Epidermal melanocyte (primary cell): ENCODE measurements around the gene AK8.
"Not testable (repeated sequence)": the region's sequence is repeated elsewhere in the genome, so short reads cannot be mapped to it uniquely, and the experiment has no call there.

Experiments used
- DNase-seq: peaks from one replicate; pipeline ENCODE4 v3.0.0; 2011; ENCODE audit warnings: low spot score; ENCODE audit not compliant: insufficient read length

Gene AK8

DNA sequence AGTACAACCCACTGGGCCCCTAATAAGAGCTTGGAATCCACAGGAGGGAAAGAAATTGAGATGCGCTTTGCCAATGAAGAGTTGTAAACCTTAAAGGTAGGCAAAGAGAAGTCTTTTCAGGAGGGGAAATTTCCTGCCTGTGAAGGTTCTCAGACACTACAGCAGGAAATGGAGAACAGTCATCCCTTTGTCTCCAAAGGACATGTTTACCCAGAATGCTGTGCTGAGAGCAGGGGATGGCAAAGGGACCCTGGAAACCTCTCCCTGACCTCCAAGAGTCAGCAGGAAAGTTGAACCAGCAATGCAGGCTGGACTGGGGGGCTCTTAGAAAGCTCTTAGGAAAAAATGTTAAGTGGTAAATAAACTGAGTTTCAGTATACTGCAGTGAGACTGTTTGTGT is 103.2 kb downstream of the AK8 start:
- DNase-seq = no peak

DNA sequence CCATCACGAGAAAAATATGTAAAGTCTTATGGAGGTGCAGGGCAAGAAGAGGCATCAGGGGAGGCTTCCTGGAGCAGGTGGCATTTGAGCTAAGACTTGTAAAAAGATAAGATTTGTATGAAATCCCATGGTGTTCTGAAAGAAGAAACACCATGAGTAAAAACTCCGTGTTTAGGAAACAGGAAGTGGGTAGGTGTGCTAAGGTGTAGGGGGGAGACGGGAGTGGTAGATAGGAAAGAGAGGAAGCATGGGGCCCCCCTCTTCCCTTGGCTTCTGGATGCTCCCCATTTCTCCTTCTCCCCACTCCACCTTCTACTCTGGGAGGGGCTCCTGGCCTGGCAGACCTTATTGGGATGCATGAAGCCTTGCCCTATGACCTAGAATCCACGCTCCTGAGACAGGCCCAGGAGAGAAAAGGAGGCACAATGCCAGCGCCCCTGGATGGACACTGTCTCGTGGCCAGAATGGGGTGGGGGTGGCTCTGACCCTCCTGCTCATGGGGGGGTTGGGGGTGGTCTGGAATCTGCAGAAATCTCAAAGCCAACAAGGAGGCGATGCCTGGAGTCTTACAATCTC is 104.2 kb downstream of the AK8 start:
- no peak for DNase-seq

DNA sequence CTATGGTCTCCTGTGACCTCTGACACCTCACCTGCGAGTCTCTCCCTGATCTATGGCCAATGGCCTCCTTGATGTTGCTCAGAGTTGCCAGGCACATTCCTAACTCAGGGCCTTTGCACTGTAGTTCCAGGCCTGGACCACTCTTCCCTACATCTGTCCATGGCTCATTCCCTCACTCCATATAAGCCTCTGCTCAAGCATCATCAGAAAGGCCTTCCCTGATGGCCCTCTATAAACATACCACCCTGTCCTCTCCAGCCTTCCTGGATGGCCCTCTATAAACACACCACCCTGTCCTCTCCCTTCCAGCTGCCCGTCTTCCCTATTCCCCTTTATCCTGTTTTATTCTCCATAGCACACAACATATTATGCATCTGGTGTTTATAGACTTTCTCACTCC is 105.0 kb downstream of the AK8 start:
- DNase-seq = no peak

DNA sequence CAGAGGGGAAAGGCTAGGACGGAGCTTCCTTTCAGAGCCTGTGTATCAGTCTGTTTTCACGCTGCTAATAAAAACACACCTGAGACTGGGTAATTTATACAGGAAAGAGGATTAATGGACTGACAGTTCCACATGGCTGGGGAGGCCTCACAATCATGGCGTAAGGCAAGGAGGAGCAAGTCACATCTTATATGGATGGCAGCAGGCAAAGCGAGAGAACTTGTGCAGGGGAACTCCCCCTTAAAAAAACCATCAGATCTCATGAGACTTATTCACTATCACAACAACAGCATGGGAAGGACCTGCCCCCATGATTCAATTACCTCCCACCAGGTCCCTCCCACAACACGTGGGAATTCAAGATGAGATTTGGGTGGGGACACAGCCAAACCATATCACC is 106.3 kb downstream of the AK8 start:
- not testable (repeated sequence) for DNase-seq

DNA sequence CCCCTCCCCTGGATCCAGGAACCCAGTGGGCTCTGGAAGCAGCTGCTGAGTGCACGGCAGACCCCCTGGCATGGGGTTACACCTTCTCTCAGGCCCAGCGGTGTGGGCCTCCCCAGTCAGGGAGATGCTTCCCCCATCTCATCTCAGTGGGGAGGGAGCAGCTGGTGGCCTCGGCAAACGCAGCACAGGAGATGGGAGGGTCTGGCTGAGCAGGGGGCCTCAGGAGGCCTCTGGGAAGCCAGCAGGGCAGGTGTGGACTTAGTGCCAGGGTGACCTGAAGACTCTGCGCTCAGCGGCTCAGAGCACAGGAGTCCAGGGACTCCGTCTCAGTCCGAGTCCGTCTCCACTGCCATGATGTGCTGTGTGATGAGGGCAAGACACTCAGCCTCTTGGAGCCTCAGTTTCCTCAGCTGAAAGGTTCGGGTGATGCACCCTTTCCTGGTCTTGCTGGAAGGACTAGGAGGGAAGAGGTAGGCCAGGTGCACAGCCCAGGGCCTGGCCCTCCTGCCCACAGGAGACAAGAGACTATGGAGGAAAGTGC is 107.2 kb downstream of the AK8 start:
- DNase-seq = no peak

DNA sequence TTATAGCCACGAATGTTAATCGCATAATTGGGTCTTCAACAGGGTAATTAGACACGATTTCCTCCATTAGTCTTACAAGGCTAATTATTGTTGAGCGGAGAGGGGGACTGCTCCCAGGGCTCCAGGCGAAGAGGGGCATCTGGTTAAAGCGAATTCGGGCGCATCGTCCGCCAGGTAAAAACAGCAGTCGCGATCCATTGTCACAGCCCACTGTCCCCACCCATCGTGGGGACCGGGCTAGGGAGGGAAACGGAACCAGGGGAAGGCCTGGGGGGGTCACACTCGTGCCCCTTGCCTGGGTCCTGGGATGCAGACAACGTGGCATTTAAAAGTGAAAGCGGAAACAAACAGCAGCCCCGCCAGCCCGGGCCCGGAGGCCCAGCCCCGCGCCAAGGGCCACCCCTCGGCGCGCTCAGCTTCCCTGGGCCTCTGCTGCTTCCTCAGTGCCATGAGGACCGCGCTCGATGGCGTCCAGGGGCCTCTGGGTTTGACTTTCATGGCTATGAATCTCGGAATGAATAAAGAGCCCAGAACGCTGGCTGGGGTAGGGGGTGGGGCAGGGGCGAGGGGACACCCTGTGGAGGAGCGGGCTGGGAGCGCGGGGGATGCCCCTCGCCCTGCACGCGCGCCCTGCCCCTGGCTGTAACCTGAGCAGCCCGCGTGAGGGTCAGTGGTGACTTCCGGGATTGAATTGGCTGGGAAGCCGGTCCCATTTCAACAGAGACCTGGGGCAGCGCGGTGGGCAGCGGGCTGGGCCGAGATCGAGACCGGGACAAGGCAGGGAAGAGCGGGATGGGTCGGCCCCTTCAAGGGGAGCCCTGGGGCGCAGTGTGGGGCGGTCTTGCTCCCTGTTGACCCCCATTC is 107.9 kb downstream of the AK8 start:
- DNase-seq = peak; percentile 50

- peak; percentile 27 for DNase-seq
These were observed 108.9 kb downstream of the AK8 start for GRCh38 chr9:132768932-132769905.

DNA sequence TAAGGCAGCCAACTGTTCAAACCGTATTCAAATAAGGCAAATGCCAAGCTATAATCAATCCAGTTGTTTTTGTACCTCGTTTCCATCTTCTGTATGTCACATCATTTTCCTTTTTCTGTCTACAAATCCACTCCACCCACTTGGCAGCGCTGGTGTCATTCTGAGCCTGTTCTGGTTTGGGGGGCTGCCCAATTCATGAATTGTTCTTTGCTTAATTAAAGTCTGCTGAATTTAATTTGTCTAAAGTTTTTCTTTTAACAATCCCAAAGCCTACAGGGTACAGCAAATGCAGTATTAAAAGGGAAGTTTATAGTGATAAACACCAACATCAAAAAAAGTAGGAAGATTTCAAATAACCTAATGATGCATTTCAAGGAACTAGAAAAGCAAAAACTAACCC is 114.5 kb downstream of the AK8 start:
- DNase-seq = no peak

GRCh38 chr9:132762896-132763295 is 115.2 kb downstream of the AK8 start:
- no peak for DNase-seq

DNA sequence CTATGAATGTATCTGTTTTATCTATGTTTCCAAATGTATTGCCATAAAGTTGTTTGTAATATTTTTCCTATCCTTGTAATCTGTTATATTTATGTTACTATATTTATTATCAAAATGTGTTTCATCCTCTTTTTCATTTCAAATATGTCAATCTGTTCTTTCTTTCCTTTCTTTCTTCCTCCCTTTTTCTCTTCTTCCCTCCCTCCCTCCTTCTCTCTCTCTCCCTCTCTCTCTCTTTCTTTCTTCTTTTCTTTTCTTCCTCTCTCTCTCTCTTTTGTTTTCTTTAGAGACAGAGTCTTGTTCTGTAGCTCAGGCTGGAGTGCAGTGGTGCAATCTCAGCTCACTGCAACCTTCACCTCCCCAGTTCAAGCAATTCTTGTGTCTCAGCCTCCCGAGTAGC is 116.5 kb downstream of the AK8 start:
- DNase-seq = no peak

DNA sequence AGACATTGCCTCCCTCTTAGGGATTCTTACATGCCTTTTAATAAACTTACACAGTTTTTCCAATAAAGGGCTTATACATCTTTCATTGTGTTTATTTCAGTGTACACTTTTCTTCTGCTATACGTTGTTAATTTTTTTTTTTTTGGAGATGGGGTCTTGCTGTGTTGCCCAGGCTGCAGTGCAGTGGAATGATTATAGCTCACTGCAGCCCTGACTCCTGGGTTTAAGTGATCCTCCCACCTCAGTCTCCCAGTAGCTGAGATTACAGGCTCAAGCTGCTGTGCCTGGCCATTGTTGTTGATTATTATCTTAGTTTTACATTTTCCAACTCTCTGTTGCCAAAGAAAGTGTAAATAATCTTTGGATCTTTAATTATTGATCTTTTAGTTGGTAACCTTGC is 118.0 kb downstream of the AK8 start:
- DNase-seq = no peak

DNA sequence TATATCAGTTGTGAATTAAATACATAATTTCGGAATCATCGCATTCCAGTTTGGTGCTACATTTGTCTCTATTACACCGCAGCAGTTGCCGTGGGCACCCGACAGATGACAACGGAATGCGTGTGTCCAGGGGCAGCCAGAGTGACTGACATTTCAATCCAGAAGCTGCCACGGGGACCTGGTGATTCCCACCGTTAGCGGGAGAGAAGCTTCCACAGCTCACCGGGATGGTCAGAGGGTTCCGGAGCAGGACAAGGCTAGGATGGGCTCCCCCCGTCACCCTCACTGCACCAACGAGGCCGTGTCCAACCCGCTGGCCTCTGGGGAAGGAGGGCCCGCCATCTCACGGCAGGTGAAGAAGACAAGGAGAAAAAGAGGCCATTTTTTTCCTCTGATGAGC is 121.1 kb downstream of the AK8 start:
- no peak for DNase-seq

GRCh38 chr9:132756214-132756845 is 121.8 kb downstream of the AK8 start:
- DNase-seq = no peak

DNA sequence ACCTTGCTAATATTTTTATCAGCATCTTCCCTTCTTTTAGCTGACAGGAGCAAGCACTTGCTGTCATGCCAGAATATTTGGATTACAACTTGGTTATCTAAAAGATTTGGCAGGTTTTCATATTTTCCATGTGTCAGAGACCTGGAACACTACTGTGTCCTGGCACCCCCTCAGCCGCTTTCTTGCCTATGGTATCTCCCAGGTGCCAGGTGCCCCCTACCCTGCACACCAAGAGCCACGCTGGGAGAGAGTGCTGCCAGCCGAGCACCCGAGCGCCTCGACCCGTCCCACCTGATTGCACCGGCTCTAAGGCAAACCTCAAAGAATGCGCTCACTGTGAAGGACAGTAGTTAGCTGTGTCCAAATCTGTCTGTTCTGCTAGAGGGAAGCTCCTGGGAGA is 123.0 kb downstream of the AK8 start:
- DNase-seq = no peak

DNA sequence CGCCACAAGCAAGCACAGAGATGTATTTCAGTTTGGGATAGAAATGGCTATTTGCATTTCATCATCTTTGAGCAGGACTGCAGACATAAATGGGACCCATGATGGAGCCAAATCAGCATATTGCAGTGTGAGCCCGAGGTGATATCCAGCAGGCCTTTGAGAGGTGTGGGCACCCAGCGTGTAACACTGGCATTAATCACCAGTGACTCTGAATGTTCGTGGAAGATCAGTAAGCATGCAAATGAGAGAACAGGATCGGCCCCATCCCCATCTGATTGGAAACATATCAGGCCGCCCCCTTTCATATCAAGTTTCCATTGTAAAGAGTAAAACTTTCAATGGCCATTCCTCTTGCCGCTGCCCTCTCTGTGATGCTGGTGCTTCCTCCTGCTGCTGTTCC is 123.8 kb downstream of the AK8 start:
- DNase-seq = no peak

DNA sequence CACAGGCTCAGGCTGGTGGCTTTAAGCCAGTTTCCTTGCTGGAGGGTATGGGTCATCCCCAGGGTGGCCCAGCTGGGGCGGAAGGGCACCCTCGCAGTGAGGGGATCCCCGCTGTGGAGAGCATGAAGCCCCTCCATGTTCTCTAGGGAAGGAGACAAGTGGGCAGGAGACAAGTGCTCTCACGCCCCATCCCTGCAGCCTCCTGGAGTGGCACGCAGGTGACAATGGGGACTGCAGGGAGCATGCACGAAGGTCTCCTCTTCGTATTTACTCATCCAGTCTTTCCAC is 124.5 kb downstream of the AK8 start:
- DNase-seq = no peak

DNA sequence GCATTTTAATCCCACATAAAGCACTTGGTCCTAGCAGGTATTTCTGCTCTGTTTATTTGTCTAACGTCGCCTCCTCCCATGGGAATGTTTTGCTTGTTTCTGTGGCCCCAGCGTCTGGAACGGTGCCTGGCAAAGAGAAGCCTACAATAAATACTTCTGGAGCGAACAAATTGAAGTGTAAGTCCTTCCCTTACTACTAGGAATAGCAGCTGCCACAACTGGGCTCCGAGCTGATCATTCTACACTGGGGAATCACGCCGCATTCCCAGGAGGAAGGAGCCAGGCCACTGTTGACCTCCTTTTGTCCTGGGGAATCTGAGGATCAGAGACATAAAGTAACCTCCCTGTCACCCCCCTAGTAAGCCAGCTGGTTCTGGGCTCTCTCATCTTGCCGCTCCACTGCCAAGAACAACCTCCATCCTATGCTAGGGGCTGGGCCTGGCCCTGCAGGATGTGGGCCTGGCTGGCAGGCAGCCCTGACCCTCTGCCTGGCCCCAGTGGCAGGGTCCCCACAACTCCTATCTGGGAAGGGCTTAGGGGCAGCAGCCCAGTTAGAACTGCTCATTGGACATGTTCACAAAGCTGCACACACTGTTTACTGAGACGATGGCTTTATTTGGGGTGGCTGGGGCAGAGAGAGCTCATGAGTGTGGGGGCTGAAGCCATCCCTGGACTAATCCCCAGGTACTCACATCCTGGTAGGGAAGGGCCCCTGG is 125.0 kb downstream of the AK8 start:
- DNase-seq = no peak

GRCh38 chr9:132750668-132751067 is 127.4 kb downstream of the AK8 start:
- DNase-seq = no peak

DNA sequence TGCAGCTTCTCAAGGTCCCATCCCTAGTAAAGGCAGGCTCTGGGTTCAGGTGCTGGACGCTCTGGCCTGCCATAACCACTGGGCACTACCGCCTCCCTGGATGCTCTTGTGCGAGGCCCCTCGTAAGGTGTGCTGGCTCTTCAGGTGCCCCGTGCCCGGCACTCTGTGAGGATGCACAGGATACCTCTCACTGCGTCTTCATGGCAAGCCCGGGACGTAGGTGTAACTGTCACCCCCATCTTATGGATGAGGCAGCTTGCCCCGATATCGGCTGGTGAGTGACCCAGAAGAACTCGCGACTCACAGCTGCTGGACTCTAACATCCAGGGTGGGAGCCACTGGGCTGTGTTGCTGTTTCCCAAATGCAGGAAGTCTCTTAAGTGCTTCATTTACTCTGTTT is 128.8 kb downstream of the AK8 start:
- DNase-seq = no peak

DNA sequence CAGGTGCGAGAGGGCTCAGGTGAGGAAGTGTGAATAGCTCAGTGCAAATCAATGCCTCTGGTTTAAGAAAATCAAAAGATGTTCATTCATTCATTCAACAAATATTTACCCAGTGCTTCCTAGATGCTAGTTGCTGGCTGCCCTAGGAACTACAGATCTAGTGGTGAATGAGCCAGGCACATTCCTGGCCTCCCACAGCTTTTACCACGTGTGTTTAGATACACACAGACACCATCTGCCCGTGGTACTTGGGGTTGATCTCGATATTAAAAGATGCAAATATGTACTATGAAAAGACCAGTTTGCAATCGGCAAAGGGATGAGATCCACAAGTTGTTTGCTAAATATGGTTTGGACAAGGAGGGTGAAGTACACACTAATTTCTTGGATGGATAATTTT is 129.6 kb downstream of the AK8 start:
- no peak for DNase-seq
